ENCODE measurements around the gene MEIS1. TPM values are rescaled to one million over a fixed set of nuclear protein-coding genes. Genes with fewer than 3 reads are reported as not detected.

Gene MEIS1
- total RNA-seq, 1 experiment from 2014 or later = 2.5 TPM

DNA sequence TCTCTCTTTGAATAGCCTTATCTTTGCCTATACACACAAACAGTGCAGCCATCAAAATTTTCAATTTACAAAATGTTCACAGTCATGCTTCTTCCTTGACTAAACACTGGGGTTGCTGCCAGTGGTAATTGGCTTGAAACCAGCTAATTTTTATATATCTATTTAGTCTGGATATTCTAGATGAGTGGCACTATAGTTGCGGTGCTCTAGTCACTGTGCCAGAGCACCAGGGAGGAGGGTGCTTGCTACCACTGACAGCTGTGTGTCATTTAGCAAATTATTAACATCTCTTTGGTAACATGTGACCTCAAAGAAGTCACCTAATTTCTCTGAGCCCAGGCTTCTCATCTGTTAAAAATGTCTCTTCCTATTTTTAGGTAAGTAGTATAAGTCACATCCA is 130.4 kb downstream of the MEIS1 start:
- DNase-seq (ENCODE audit: low read depth) = no peak

DNA sequence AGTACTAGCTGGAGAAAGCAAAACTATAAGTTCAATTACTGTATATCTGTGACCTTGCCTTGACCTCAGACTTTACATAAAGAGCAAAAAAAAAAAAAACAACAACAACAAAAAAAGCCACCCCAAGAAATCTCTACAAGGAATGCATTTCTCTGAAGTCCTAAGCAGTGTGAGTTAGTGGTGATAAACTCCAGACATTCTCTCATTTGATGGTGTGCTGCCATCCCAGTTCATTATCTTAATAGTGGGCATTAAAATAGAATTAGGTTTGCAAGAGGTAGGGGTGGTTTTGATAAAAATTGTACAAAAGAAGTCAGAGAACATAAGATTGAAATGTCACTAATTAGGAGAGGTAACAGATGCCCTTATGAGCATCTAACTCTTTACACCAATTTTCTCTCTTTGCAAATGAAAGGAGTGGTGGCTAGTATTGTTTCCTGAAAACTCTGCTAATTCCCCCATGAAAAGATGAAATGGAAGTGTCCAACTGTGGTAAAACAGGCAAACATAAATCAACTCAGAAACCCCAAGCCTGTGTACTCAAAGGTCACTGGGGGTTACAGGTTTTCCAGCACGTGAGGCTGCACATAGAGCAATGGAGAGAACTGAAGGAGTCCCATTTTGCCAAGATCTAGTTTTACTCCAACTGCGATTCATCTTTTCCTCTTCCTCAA is 131.9 kb downstream of the MEIS1 start:
- no peak for DNase-seq (ENCODE audit: low read depth)

DNA sequence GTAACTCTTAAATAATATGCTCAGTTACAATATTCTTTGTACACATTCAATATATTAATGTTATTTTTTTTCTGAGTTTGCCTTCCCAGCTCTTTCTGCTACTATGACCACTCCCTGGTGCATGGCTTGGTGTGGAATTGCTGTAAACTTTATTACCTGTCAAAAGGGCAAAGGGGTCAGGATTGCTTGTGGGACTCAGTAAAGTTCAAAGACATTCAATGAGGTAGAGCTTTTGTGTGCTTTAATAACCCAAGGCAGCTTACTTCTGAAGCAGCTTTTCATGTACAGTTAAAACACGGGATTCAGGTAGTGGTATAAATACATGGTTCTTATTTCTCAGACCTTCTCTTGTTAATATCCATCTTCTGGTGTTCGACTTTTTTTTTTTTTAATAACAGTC is 132.8 kb downstream of the MEIS1 start:
- DNase-seq (ENCODE audit: low read depth) = no peak

DNA sequence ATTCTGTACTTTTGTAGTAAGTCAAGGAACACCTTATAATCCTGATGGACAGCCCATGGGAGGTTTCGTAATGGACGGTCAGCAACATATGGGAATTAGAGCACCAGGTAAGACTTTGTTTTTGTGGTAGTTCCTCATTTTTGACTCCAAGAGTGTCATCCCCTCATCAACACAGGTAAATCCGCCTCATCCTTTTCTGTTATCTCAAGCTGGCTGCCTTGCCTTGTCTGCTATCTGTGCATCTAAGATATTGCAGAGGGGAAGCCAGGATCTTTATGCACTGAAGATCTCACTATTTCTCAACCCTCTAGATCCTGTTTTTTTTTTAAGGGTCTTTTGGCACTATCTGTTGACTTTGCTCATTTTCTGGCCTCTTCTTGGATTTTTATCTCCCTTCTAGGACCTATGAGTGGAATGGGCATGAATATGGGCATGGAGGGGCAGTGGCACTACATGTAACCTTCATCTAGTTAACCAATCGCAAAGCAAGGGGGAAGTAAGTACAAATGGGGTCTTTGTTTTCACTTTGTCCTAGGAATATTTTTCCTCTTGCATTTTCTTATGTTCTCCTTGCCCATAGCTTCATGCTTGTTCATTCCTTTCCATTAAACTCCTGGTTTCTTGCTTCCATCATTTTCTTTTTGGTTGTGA is 133.8 kb downstream of the MEIS1 start:
- no peak for DNase-seq (ENCODE audit: low read depth)

DNA sequence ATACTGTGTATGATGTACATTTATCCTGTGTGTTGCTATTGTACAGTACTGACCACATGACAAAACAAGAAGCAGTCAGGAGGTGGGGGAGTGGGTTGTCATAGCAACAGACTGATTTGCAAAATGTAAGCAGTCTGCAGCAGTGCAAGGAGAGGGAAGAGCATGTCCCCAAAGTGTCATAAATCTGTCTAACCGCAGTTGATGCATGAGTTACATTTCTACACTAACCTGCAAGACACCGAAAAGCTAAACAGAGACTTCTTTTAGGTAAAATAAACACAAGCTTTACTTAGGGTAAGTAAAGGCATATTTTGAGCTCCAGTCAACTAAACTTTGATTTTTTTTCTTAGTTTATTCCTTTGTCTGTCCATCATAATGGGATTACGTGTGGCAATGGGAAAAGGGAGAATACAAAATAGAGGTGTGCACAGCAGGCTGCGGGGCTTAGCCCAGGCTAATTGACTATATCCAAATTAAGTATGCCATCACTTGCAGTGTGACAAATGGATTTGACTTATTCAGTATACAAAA is 134.5 kb downstream of the MEIS1 start:
- DNase-seq (ENCODE audit: low read depth) = no peak

DNA sequence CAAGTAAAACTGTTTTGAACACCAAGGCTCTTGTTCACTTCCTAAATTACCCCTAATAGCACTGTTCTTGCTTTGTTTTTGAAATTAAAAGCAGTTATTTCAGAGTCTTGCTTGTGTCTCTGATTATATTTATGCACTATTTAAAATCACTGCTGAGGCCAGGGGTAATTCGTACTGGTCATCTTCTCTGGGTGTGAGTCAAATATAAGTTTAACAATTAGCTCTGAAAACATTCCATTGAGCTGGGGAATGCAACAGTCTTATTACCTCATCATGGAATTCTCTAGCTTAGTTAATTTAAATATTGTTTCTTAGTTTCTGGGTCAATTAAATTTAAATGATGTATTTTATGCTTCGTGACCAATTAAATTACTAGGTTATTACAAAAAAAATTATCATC is 135.0 kb downstream of the MEIS1 start:
- DNase-seq (ENCODE audit: low read depth) = no peak

DNA sequence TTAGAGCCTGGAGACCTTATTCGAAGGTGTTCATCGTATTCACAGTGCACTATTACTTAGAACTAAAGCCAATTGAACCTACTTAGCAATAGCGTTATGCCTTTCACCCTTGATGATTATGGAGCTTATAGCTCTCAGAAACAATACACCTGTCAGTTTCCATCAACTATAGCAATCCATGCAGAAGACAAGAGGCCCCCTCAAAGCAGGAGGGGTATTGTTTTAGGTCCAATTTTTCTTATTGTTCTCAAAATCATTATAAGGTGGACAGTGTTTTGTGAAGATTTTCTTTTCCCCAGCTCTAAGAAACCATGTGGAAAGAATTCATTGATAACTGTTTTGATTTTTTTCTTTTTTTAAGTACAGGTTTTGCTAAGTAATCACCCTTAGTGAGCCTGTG is 135.5 kb downstream of the MEIS1 start:
- no peak for DNase-seq (ENCODE audit: low read depth)

DNA sequence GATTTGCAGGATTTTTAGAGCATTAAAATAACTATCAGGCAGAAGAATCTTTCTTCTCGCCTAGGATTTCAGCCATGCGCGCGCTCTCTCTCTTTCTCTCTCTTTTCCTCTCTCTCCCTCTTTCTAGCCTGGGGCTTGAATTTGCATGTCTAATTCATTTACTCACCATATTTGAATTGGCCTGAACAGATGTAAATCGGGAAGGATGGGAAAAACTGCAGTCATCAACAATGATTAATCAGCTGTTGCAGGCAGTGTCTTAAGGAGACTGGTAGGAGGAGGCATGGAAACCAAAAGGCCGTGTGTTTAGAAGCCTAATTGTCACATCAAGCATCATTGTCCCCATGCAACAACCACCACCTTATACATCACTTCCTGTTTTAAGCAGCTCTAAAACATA is 137.0 kb downstream of the MEIS1 start:
- no peak for DNase-seq (ENCODE audit: low read depth)

DNA sequence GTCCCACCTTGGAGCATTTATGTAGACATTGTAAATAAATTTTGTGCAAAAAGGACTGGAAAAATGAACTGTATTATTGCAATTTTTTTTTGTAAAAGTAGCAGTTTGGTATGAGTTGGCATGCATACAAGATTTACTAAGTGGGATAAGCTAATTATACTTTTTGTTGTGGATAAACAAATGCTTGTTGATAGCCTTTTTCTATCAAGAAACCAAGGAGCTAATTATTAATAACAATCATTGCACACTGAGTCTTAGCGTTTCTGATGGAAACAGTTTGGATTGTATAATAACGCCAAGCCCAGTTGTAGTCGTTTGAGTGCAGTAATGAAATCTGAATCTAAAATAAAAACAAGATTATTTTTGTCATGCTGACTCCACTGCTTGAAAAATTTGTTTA is 137.5 kb downstream of the MEIS1 start:
- no peak for DNase-seq (ENCODE audit: low read depth)

DNA sequence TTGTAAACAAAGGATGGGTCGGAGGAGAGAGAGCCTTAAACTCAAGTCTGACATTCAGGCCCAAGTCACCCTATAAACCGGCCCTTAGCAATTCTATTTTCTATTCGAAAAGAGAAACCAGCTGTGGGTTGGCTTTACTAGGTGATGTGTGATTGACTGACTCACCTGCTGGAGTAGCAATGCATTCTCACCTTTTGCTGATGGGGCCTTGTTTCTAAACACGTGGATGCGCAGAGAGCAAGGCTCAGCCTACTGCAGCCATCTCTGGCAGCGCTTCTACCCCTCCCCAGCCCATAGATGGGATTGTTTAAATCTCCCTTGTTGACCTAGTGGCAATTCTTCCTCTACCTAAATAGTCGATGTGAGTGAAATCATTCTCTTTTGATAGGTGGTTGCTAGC is 138.5 kb downstream of the MEIS1 start:
- no peak for DNase-seq (ENCODE audit: low read depth)

DNA sequence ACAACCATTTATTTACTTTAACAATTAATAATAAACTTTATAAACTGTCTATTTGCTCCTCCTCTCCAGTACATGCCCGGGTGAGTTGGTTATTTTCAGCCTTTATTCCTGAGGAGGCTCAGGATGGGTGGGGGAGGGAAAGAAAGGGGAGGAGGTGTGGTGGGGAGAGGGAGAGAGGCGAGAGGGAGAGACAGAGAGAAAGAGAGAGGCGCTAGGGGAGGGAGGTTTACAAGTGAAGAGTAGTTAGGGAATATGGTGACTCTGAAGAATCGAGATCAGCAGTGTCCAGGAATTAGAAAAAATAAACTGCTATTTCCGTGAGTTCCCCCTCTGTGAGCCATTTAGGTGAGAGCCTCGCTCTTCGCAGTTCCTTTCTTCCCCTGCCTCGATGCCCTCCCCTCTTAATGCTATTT is 138.9 kb downstream of the MEIS1 start:
- no peak for DNase-seq (ENCODE audit: low read depth)

DNA sequence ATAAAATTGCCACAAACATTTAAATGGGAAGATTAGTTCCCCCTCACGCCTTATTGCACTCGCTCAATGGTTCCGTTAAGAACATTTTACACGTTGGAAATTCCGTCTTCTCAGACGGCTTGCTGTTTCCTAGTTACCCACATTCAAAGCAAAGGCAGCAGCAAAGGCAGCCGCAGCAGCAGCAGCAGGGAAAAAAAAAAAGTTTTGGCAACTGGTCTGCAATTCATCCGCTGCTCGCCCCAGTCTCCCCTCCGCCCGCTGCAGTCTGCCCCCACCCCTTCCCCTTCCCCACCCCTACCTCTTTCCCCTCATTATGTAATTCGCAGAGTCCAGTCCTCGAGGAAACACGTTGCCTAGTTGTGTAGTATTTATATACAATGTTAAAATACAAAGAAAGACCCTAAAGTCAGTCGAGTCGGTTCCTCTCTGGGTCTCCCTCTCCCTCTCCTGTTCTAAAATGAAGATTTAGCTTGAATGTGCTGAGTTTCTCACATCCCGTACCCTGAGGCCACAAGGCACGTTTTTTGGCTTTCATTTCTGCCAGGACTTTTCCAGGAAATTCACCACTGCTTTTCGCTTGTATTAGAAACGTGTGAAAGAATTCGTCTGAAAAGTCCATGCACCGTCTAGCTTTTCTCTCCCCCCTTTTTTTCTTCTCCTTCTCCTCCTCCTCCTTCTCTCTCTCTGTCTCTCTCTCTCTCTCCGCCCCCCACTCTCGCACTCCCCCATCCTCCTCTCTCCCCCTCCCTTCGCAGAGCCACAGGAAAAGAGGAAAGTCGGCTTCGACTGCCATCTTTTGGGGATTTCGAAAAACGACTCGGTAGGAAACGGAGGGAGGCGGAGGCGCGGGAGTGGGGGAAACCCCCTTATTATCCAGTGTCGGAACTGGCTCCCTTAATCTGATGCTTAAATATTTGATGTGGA is 140.0 kb downstream of the MEIS1 start:
- peak; percentile 57 for DNase-seq (ENCODE audit: low read depth)

DNA sequence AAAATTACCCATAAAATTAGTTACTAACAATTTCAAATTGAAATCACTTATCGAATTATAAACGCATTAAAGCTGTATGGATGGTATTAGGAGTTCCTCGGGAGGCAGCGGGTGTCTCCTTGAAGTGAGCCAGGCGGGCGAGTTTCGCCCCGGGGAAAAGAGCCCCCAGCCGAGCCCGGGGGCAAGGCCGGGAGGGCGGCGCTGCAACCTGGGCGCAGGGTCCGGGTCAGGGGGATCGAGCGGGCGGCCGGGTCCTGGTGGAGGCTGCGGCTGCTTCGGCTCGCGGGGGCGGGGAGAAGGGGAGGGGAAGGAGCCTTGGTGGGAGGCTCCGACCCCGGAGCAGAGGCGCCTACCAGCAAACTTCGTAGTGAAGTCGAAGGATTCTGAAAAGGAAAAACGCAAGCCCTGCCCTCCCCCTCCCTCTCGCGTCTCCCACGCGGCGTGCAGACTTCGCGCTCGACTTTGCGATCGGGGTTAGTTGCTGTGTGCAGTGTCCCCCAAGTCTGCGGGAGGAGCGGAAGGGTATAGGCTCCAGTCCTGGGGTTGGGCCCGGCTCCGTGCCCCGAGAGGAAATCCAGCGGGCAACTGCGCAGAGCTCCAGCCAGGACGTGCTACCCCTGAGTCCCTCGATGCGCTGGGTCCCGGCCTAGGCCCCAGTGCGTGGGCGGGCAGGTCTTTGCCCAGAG is 140.8 kb downstream of the MEIS1 start:
- DNase-seq (ENCODE audit: low read depth) = no peak

DNA sequence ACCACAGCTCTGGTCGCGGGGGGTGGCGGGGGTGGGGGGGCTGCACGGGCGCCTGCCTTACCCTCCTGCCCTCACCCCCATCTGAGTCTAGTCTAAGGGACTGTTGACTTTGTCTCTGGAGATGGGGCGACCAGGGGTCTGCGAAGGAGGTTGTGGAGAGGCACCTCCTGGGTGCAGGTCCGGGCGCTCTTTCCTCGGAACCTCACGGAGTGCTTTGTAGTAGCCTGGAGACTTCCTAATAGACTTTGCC is 141.3 kb downstream of the MEIS1 start:
- DNase-seq (ENCODE audit: low read depth) = no peak

DNA sequence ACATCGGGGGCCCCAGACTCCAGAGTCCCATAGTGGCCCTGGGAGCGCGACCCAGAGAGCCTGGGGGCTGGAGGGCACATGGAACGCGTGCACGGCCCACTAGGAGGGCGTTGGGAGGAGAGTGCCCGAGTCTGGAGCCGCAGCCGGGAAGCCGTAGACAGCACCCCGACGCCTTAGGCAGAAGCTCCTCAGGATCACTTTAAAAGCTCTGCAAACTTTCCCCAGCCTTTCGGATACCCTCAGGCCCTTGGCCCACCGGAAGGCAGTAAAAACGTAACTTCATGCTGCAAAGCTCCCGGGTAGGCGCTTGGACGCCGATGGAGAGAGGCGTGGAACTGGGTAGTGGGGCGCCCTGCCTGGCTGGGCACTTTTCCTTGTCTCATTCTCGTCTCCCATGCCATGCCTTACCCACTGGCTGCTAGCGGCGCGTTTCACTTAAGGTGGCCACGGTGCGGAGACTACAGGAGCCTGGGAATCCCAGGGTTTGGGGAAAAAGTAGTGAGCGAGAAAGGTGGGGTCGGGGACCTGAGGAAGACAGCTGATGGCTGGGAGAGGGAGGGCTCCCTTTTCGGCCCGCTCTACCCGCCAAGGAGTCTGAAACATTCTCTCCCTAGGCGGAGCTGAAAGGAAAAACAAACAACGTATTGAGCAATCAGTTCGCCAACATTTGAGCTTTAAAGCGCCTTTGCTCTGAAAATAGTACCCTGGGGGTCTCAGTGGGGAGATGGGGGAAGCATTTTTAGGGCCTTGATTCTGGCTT is 141.8 kb downstream of the MEIS1 start:
- DNase-seq (ENCODE audit: low read depth) = no peak

DNA sequence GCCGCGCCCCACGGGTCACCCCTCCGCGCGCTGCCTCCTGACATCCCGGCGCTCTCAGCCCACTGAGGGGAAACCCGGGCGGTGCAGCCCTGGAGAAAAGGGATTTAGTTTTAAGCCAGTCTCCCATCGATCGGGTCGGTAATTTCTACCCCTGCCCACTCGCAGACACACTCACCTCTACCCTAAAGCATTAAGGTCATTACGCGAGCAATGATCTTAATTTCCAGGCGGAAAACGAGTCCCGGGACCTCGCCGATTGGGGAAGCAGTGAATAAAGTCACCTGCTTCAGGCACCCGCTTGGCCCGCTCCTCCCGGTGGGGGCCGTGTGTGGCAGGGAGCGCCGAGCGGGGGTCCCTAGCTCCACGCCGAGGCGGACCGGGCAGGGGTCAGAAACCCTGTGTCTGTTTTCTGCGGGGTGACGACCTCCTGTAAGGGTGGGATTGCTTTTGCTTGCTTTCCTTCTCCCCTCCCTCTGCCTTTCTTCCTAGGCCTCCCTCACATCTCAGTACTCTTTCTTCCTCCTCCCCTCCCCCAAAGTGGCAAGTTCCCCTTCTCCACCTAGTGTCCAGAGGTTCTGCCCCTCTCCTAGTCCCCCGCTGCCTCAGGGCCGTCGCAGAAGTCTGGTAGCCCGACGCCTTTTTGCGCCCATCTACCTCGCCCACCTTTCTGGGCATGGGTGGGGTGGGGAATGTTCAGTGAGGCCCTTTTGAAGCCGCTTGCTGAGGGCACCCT is 142.6 kb downstream of the MEIS1 start:
- no peak for DNase-seq (ENCODE audit: low read depth)

DNA sequence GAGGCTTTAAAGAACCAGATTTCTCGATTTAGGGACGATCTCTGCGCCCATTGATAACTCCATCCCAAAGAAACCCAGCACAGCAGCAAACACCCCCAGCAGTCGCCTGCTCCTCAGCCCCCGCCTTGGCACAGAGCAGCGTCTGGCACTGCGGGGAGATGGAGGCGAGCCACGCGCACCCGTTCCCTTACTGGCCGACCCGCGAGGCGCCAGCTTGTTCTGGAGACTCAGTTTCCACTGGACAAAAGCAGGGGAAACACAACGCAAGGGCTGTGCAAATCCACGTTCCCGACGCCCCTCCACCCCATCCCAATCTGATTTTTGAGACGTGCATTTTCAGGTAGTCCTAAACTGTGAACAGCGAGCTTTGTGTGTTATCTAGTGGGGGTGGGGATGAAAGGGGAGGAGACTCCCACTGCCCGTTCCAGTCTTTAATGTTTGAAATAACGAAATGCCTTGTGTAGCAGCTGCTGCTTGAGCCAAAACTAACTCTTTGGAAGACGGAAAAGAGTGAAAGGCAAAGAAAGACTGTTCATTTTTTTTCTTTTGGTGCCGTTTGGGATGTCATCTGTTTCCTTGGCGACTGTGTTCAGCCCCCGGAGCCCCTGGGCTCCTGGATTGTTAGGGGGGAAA is 143.2 kb downstream of the MEIS1 start:
- DNase-seq (ENCODE audit: low read depth) = no peak

DNA sequence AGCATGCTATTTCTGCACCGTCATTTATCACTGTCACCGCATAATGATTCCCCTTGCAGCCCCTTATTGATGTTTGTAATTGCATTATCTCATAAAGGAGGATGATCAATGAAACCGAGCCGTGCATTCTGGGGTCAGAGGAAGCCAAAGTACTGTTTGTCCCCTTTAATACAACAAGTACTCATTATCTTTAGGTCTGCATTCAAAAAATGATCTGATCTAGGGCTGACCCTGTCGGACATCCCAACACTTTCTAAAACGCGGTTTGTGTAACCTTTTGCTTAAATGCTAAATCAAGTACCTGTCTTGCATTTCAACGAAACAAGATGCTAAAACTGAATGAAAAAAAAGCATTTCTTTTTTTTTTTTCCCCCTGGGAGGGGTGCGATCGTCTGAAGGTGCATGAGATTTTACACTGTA is 143.8 kb downstream of the MEIS1 start:
- DNase-seq (ENCODE audit: low read depth) = no peak

DNA sequence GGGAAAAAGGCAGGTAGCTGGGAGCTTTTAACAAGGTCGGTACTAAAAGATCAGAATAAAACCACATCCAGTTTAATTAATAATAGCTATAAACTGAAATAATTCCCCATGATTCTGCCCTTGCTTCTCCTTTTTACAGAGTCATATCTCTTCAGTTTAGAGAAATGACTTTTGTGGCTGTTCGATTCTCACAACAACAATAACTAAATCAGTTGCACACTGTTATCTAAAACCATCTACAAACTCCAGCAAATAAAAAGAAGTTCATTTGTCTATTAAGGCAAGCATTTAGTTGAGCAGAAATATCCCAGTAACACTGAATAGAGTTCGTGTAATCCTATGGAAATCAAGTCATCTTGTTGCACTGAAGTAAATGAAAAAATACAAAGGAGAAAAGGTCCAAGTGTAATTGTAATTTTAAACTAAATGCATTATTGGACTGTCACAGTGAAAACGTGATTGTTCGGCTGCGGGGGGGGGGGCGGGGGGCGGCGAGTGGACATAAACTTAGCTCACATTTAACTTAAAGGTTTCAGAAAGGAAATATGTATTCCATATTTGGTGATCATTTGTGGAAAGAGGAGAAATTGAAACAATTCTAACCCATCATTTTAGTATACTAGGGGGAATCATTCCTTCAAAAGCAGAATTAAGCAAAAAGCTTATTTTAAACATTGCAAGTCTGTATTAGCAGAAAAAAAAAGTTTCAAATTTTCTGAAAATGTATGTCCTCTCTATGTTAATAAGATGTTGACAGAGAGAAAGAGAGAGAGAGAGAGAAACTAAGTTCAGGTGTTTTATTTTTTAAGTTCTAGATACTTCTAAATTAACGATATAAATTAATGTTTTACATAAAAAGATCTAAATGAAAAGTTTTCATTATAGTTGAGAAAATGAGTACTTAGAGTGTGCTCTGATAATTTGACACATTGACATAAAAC is 144.5 kb downstream of the MEIS1 start:
- no peak for DNase-seq (ENCODE audit: low read depth)
